GM18499 (cell line): ENCODE measurements around the gene NYAP1.
"Not testable (repeated sequence)": the region's sequence is repeated elsewhere in the genome, so short reads cannot be mapped to it uniquely, and the experiment has no call there.

ENCODE experiments used
- ATAC-seq: cut with Tn5 transposase; IDR thresholded peaks from one replicate; pipeline ENCODE4 v1.9.1; 2021; ENCODE audit warnings: moderate number of reproducible peaks; ENCODE audit not compliant: insufficient read depth, unreplicated experiment

Gene NYAP1

GRCh38 chr7:100481466-100481865 is 2.3 kb upstream of the NYAP1 start:
- ATAC-seq: no peak

DNA sequence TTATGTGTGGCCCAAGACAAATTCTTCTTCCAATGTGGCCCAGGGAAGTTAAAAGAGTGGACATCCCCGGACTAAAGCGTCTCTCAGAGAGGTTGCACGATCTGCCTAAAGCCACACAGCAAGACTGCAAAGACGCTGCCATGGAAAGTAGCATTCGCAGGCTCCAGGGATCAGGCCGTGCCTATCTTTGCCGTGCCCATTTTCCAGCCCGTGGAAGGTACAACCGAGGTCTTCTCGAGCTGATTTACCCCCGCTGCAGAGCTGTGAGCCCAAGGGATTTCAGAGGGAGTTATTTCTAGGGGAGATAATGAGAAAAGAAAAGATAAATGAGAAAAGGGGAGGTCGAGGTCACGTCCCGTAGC is 1.0 kb upstream of the NYAP1 start:
- no peak for ATAC-seq

DNA sequence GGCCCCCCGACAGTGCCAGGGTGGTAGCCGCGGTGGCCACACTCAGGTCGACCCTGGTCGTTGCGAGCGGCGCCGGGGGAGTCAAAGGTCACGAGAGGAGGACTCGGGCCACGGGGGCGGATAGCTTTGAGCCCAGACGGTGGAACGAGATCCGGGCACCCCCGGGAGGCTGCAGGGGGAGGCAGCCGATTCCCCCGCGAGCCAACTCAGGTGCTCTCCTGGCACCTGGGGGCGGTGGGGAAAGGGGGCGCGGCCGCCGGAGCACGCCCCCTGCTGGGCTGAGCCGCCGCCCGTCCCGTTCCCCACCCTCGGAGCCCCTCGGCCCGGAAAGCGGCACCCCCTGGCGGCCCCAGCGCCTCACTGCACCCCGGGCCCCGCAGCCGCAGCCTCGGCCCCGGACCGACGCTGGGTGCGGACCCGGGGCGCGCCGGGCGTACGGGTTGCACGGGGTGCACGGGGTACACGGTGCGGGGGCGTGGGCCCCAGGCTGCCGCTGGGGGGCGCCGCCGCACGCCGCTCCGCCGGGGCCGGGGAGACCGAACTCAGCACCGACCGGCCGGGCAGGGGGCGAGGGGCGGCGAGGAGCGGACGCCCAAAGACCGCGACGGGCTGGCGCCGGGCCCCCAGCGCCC is 521 bp upstream of the NYAP1 start:
- ATAC-seq: no peak

- no peak for ATAC-seq
Measured at GRCh38 chr7:100484673-100485045, 932 bp downstream of the NYAP1 start.

DNA sequence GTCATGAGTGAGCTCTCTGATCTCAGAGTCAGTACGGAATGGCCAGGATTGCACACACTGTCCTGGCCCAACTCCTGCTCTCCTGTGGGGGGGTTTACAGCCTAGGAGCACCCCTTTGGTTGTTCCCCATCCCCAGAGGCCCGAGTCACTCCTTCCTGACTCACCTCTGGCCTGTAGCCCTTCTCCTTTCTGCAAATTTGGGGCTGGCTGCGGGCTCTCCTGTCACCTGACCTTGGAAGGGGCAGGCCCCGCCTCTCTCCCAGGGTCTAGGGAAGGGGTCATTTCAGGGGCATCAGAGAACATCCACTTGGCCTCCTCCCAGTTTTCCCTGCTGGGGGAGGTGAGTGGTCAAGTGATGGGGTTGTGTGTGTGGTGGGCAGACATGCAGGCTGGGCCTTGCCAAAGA is 1.7 kb downstream of the NYAP1 start:
- no peak for ATAC-seq

GRCh38 chr7:100486111-100486636 is 2.4 kb downstream of the NYAP1 start:
- no peak for ATAC-seq

- no peak for ATAC-seq
Measured at GRCh38 chr7:100486753-100487446, 3.2 kb downstream of the NYAP1 start.

DNA sequence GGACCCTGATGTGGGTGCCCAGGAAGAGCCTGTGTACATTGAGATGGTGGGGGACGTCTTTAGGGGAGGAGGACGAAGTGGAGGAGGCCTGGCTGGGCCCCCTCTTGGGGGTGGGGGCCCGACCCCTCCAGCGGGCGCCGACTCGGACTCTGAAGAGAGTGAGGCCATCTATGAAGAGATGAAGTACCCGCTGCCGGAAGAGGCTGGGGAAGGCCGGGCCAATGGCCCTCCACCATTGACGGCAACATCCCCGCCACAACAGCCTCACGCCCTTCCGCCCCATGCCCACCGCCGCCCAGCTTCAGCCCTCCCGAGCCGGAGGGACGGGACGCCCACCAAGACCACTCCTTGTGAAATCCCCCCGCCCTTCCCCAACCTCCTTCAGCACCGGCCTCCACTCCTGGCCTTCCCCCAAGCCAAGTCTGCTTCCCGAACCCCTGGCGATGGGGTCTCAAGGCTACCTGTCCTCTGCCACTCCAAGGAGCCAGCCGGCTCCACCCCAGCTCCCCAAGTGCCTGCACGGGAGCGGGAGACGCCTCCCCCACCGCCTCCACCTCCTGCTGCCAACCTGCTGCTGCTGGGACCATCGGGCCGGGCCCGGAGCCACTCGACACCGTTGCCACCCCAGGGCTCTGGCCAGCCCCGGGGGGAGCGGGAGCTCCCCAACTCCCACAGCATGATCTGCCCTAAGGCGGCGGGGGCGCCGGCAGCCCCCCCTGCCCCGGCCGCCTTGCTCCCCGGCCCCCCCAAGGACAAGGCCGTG is 4.8 kb downstream of the NYAP1 start:
- no peak for ATAC-seq

DNA sequence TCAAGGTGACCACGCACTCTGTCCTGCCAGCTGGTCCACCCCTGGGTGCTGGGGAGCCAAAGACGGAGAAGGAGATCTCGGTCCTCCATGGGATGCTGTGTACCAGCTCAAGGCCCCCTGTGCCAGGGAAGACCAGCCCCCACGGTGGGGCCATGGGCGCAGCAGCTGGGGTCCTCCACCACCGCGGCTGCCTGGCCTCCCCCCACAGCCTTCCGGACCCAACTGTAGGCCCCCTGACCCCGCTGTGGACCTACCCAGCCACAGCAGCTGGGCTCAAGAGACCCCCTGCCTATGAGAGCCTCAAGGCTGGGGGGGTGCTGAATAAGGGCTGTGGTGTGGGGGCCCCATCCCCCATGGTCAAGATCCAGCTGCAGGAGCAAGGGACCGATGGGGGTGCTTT is 5.4 kb downstream of the NYAP1 start:
- no peak for ATAC-seq

GRCh38 chr7:100489824-100490223 is 6.1 kb downstream of the NYAP1 start:
- no peak for ATAC-seq

DNA sequence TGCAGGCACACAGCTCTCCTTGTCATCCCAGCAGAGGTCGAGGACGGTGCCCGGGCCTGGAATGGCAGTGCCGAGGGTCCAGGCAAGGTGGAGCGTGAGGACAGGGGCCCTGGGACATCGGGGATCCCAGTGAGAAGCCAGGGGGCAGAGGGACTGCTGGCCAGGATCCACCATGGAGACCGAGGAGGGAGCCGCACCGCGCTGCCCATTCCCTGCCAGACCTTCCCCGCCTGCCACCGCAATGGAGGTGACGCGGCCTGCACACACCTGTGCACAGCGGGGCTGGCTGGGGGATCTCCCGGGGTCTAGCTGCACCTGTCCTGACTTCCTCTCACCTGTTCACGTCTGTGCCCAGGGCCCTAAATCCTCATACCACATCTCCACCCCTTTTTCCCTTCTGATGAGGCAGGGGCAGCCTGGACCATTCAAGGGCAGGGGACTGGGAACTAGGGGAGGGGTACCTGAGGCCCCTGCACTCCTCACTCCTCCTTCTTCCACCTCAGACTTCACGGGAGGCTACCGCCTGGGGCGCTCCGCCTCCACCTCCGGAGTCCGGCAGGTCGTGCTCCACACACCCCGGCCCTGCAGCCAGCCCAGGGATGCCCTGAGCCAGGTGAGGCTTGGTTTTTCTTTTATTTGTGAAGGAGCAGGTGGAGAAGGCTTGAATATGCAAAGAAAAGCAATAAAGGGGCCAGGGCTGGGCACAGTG is 6.9 kb downstream of the NYAP1 start:
- no peak for ATAC-seq

DNA sequence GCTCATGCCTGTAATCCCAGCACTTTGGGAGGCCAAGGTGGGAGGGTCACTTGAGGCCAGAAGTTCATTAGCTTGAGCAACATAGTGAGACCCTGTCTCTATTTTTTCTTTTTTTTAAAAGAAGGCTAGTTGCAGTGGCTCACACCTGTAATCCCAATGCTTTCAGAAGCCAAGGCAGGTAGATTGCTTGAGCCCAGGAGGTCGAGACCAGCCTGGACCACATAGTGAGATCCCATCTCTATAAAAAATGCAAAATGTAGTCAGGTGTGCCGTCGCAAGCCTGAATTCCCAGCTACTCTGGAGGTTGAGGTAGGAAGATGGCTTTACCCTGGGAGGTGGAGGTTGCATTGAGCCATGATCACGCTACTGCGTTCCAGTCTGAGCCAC is 7.5 kb downstream of the NYAP1 start:
- no peak for ATAC-seq

DNA sequence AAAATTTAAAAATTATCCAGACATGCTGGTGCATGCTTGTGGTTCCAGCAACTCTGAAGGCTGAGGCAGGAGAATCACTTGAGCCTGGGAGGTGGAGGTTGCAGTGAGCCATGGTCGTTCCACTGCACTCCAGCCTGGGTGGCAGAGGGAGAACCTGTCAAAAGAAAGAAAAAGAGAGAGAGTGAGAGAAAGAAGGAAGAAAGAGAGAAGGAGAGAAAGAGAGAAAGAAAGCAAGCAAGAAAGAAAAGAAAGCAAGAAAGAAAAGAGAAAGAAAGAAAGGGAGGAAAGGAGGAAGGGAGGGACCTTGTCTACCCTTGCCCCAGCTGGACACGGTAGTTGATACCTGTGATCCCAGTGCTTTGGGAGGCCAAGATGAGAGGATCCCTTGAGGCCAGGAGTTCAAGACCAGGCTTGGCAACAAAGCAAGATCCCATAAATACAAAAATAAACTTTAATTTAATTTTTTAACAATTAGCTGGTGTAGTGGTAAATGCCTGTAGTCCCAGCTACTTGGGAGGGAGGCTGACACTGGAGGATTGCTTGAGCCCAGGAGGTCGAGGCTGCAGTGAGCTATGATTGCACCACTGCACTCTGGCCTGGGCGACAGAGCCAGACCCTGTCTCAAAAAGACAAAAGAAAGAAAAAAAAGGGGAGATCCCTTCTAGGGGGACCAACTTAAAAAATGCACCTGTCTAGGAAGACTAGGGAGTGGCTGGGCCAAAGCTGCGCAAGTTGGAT is 9.2 kb downstream of the NYAP1 start:
- no peak for ATAC-seq

DNA sequence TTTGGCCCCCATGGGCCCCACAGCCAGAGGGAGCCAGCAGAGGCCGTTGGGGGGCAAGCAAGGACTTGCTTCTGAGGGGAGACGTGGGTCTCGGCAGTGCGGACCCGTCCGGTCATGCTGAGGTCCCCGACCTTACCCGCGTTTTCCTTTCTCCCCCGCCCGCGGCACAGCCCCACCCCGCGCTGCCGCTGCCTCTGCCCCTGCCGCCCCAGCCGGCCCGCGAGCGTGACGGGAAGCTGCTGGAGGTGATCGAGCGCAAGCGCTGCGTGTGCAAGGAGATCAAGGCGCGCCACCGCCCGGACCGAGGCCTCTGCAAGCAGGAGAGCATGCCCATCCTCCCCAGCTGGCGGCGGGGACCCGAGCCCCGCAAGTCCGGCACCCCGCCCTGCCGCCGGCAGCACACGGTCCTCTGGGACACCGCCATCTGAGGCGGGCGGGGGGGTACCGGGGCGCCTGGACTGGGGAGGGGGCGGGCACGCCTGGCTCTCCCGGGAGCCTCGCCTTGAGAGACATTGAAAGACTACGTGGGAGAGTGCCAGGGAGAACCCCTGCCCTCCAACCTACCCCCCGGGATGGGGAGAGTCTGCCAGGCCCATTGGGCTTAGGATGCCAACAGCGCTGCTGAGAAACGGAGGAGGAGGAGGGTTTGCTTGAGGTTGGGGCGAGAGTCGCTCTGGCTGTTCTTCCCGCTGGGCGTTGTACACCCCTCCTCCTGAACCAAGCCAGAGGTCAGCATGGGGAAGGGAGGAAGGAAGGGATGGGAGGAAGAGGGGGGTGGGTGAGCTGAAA is 9.9 kb downstream of the NYAP1 start:
- ATAC-seq: no peak

DNA sequence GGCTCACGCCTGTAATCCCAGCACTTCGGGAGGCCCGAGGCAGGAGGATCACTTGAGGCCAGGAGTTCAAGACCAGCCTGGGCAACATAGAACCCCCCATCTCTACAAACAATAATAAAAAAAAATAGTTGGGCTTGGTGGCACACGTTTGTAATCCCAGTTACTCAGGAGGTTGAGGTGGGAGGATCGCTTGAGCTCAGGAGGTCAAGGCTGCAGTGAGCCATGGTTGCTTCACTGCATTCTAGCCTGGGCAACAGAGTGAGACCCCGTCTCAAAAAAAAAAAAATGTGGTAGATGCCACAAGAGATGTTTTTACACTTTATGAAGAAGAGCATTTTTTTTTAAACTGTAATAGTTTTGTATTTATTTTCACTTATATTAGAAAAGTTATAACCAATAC is 12.8 kb downstream of the NYAP1 start:
- no peak for ATAC-seq

- ATAC-seq: not testable (repeated sequence)
Measured at GRCh38 chr7:100500743-100501142, 17.0 kb downstream of the NYAP1 start.

DNA sequence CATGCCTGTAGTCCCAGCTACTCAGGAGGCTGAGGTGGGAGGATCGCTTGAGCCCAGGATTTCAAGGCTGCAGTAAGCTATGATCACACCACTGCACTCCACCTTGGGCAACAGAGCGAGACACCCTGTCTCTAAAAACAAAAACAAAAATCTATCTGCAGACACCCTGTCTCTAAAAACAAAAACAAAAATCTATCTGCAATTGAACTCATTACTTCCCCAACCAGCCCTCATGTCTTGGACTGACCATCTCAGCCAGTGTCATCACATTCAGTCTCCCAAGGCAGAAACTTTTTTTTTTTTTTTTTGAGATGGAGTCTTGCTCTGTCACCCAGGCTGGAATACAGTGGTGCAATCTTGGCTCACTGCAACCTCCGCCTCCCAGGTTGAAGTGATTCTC is 20.3 kb downstream of the NYAP1 start:
- not testable (repeated sequence) for ATAC-seq

GRCh38 chr7:100504887-100505611 is 21.3 kb downstream of the NYAP1 start:
- ATAC-seq: no peak
